H1 (cell line): ENCODE results near the gene SBNO2. TPM values are rescaled to one million over a fixed set of nuclear protein-coding genes. Genes with fewer than 3 reads are reported as not detected.

ENCODE experiments used
- CTCF ChIA-PET: fragments of 300-600 bp; sonication (Branson Sonifier 250); formaldehyde crosslinking; loops from one replicate; lab custom pipeline; 2021; ENCODE audit not compliant: partially characterized antibody; lab: Charles Lee
- POLR2A ChIA-PET: fragments of 300-600 bp; sonication (Branson Sonifier 250); formaldehyde crosslinking; loops from one replicate; lab custom pipeline; 2021; ENCODE audit warnings: inconsistent platforms; ENCODE audit not compliant: partially characterized antibody; lab: Charles Lee
- DNase-seq, 2 experiments: peaks; one replicate each; pipeline versions ENCODE4 v3.0.0 to v3.0.0-alpha.2; 2010 to 2022; ENCODE audit warnings: low spot score in 2 of 2, low read depth in 1 of 2, mixed read lengths in 1 of 2
- FAIRE-seq: peaks from 2 replicates; lab custom pipeline; 2011; peaks lifted over from hg19 to GRCh38; lab: Jason Lieb, UNC
- H2AFZ ChIP-seq: 2 replicates; pipeline ENCODE4 v1.8.1; 2012; ENCODE audit warnings: low read length, inconsistent platforms
- H2AK5ac ChIP-seq: 2 replicates; pipeline ENCODE4 v1.6.1; 2013; ENCODE audit warnings: low read depth, low read length
- H2BK120ac ChIP-seq: replicated peaks from 2 replicates; pipeline ENCODE3; 2013; ENCODE audit warnings: low read depth, low read length, inconsistent platforms
- H2BK12ac ChIP-seq: 2 replicates; pipeline ENCODE4 v1.6.1; 2013; ENCODE audit warnings: low read depth, low read length
- H2BK15ac ChIP-seq: 2 replicates; pipeline ENCODE4 v1.6.1; 2013; ENCODE audit warnings: low read length
- H2BK20ac ChIP-seq: 2 replicates; pipeline ENCODE4 v1.6.1; 2013; ENCODE audit warnings: low read length
- H2BK5ac ChIP-seq: 2 replicates; pipeline ENCODE4 v1.6.1; 2013; ENCODE audit warnings: low read depth, low read length
- H3K14ac ChIP-seq: 2 replicates; pipeline ENCODE4 v1.6.1; 2013; ENCODE audit warnings: inconsistent platforms; ENCODE audit not compliant: insufficient read length
- H3K18ac ChIP-seq: 2 replicates; pipeline ENCODE4 v1.6.1; 2013; ENCODE audit warnings: low read length; ENCODE audit errors: extremely low read depth
- H3K23ac ChIP-seq: 2 replicates; pipeline ENCODE4 v1.6.1; 2013; ENCODE audit warnings: inconsistent platforms; ENCODE audit not compliant: insufficient read length
- H3K23me2 ChIP-seq: 2 replicates; pipeline ENCODE4 v1.6.1; 2013; ENCODE audit warnings: low read depth, low read length
- H3K27ac ChIP-seq: 2 replicates; pipeline ENCODE4 v1.6.1; 2011; ENCODE audit warnings: low read depth, low read length, inconsistent platforms
- H3K27me3 ChIP-seq, 4 experiments: replicated peaks in 1 of 4; 1 replicate in 1 of 4; 2 replicates in 3 of 4; pipeline versions ENCODE4 v1.6.1 to v1.8.1; 2011 to 2013; ENCODE audit warnings: low read length in 3 of 4, mild to moderate bottlenecking in 3 of 4, inconsistent platforms in 2 of 4, mixed read lengths in 2 of 4, moderate library complexity in 1 of 4; ENCODE audit not compliant: control insufficient read depth in 3 of 4, insufficient read depth in 3 of 4; ENCODE audit errors: extremely low read depth in 1 of 4
- H3K36me3 ChIP-seq, 4 experiments: 2 replicates each; pipeline versions ENCODE4 v1.6.1 to v1.8.1; 2011 to 2013; ENCODE audit warnings: mild to moderate bottlenecking in 4 of 4, low read length in 3 of 4, moderate library complexity in 2 of 4, control low read depth in 1 of 4, inconsistent platforms in 1 of 4; ENCODE audit not compliant: insufficient read depth in 4 of 4, control insufficient read depth in 2 of 4
- H3K4ac ChIP-seq: replicated peaks from 2 replicates; pipeline ENCODE3; 2013; ENCODE audit warnings: low read length, low read depth, mixed read lengths, inconsistent platforms; ENCODE audit not compliant: insufficient read length
- H3K4me1 ChIP-seq, 4 experiments: replicated peaks in 1 of 4; 1 replicate in 1 of 4; 2 replicates in 3 of 4; pipeline versions ENCODE4 v1.6.1 to v1.8.1; 2011 to 2013; ENCODE audit warnings: low read length in 3 of 4, inconsistent platforms in 2 of 4, mixed read lengths in 1 of 4; ENCODE audit not compliant: insufficient read depth in 4 of 4, control insufficient read depth in 3 of 4
- H3K4me2 ChIP-seq, 2 experiments: 2 replicates each; pipeline versions ENCODE4 v1.6.1 to v1.8.1; 2011 to 2013; ENCODE audit warnings: low read depth in 2 of 2, low read length in 2 of 2, control low read depth in 1 of 2, inconsistent platforms in 1 of 2, mild to moderate bottlenecking in 1 of 2; ENCODE audit not compliant: insufficient read depth in 1 of 2
- H3K4me3 ChIP-seq, 4 experiments: fragments of 200-600, 300-600 bp in 1 of 4; sonication (generic), shearing (Covaris generic), sonication (Bioruptor Twin) in 1 of 4; 2 replicates each; pipeline versions ENCODE4 v1.5.1 to v1.8.1; 2011 to 2016; ENCODE audit warnings: low read length in 4 of 4, low read depth in 3 of 4, control low read depth in 2 of 4, inconsistent platforms in 2 of 4, mild to moderate bottlenecking in 2 of 4, mixed read lengths in 1 of 4, moderate library complexity in 1 of 4; ENCODE audit not compliant: insufficient read depth in 2 of 4; ENCODE audit errors: extremely low read depth in 1 of 4
- H3K56ac ChIP-seq: replicated peaks from 2 replicates; pipeline ENCODE3; 2013; ENCODE audit warnings: low read depth, mild to moderate bottlenecking, mixed read lengths, low read length, inconsistent platforms; ENCODE audit not compliant: insufficient read length
- H3K79me1 ChIP-seq: 2 replicates; pipeline ENCODE4 v1.6.1; 2013; ENCODE audit warnings: low read depth, low read length, control low read depth
- H3K79me2 ChIP-seq, 2 experiments: 2 replicates each; pipeline versions ENCODE4 v1.6.1 to v1.8.1; 2012 to 2013; ENCODE audit warnings: low read length in 2 of 2, mild to moderate bottlenecking in 2 of 2, inconsistent platforms in 1 of 2; ENCODE audit not compliant: insufficient read depth in 2 of 2, control insufficient read depth in 1 of 2
- H3K9ac ChIP-seq, 4 experiments: replicated peaks in 1 of 4; 1 replicate in 1 of 4; 2 replicates in 3 of 4; pipeline versions ENCODE4 v1.6.1 to v1.8.1; 2011 to 2013; ENCODE audit warnings: low read depth in 3 of 4, low read length in 3 of 4, control low read depth in 2 of 4, mild to moderate bottlenecking in 2 of 4, moderate library complexity in 2 of 4, inconsistent platforms in 1 of 4; ENCODE audit errors: extremely low read depth in 1 of 4
- H3K9me3 ChIP-seq, 2 experiments: 2 replicates each; pipeline versions ENCODE4 v1.6.1 to v1.8.1; 2012 to 2013; ENCODE audit warnings: mild to moderate bottlenecking in 2 of 2, moderate library complexity in 2 of 2, control low read depth in 1 of 2, inconsistent platforms in 1 of 2, low read depth in 1 of 2, low read length in 1 of 2, mixed read lengths in 1 of 2; ENCODE audit not compliant: insufficient read depth in 2 of 2
- H4K20me1 ChIP-seq, 2 experiments: replicated peaks in 1 of 2; 2 replicates each; pipeline versions ENCODE3 to v1.8.1; 2011 to 2013; ENCODE audit warnings: inconsistent platforms in 2 of 2, low read length in 2 of 2, mild to moderate bottlenecking in 1 of 2; ENCODE audit not compliant: insufficient read depth in 2 of 2, control insufficient read depth in 1 of 2
- H4K5ac ChIP-seq: 2 replicates; pipeline ENCODE4 v1.6.1; 2013; ENCODE audit warnings: low read length, low read depth, mixed read lengths, inconsistent platforms; ENCODE audit not compliant: insufficient read length
- H4K8ac ChIP-seq: 2 replicates; pipeline ENCODE4 v1.8.0; 2013; ENCODE audit warnings: mild to moderate bottlenecking, moderate library complexity, low read length, inconsistent platforms; ENCODE audit not compliant: insufficient read depth; ENCODE audit errors: extremely low read depth
- H4K91ac ChIP-seq: replicated peaks from 2 replicates; pipeline ENCODE3; 2013; ENCODE audit warnings: low read length, mixed read lengths, inconsistent platforms; ENCODE audit not compliant: insufficient read length
- CBX5 ChIP-seq: fragments of 300-800, 300-1000 bp; sonication (generic); IDR thresholded peaks from 2 replicates; pipeline ENCODE4 v1.7.1; 2016; ENCODE audit warnings: antibody characterized with exemption, low read length, low read depth
- EP300 ChIP-seq, 2 experiments: IDR thresholded peaks; 1 replicate in 1 of 2; 2 replicates in 1 of 2; pipeline ENCODE4 v1.6.1; 2011 to 2012; ENCODE audit warnings: low read depth in 2 of 2, low read length in 2 of 2, mild to moderate bottlenecking in 2 of 2, borderline replicate concordance in 1 of 2, inconsistent platforms in 1 of 2, moderate library complexity in 1 of 2
- KDM1A ChIP-seq: fragments of 200-600, 300-600 bp; sonication (generic); IDR thresholded peaks from 2 replicates; pipeline ENCODE4 v1.7.1; 2016; ENCODE audit warnings: mild to moderate bottlenecking, low read length, borderline replicate concordance
- KDM5A ChIP-seq: fragments of 200-600 bp; IDR thresholded peaks from 2 replicates; pipeline ENCODE4 v1.7.1; 2012; ENCODE audit warnings: mild to moderate bottlenecking, low read length, inconsistent platforms, mixed read lengths
- POLR2A ChIP-seq, 2 experiments: IDR thresholded peaks; 1 replicate in 1 of 2; 2 replicates in 1 of 2; pipeline ENCODE4 v1.6.1; 2011; ENCODE audit warnings: low read depth in 2 of 2, low read length in 2 of 2, mild to moderate bottlenecking in 2 of 2; ENCODE audit errors: control extremely low read depth in 1 of 2
- POLR2AphosphoS5 ChIP-seq: IDR thresholded peaks from 2 replicates; pipeline ENCODE4 v1.6.1; 2011; ENCODE audit warnings: low read depth, low read length
- SAP30 ChIP-seq: fragments of 300-600 bp; sonication (generic); IDR thresholded peaks from 2 replicates; pipeline ENCODE4 v1.7.1; 2012; ENCODE audit warnings: low read length, moderate library complexity, mild to moderate bottlenecking, inconsistent platforms; ENCODE audit not compliant: insufficient read depth, insufficient replicate concordance
- WGBS, 2 experiments: shearing (Covaris generic) in 1 of 2; methylation state at CpG; one replicate each; pipeline versions ENCODE4 v1.1.6 to v1.1.7; 2013 to 2015; ENCODE audit warnings: low lambda C conversion rate in 2 of 2, mixed read lengths in 2 of 2, inconsistent platforms in 1 of 2, low coverage in 1 of 2, missing lambda C conversion rate in 1 of 2; ENCODE audit not compliant: insufficient replicate concordance in 2 of 2, insufficient coverage in 1 of 2, insufficient read length in 1 of 2; ENCODE audit errors: extremely low coverage in 1 of 2, missing lambda C conversion rate in 1 of 2; 5-methylcytosine and 5-hydroxymethylcytosine counted together
- polyA plus RNA-seq, 7 experiments: library from polyadenylated mRNA; depleted of rRNA in 3 of 7; stranded (reverse) in 5 of 7; unstranded in 2 of 7; fragments of >200 nt in 5 of 7; fragments of 200-250 nt in 2 of 7; gene quantifications; 1 replicate in 5 of 7; 2 replicates in 1 of 7; 4 replicates in 1 of 7; pipeline versions ENCODE4 v1.2.1 to v1.2.3, GENCODE V29; 2011 to 2013; ENCODE audit warnings: missing spikeins in 2 of 7, mixed read lengths in 2 of 7
- total RNA-seq: library from RNA; stranded (reverse); fragmentation: NEBNext Ultra II Directional; extraction: Animal tissue kit (Norgen Biotek cat#: 25700); gene quantifications from 2 replicates; pipeline ENCODE4 v1.2.1, GENCODE V29; 2021
- TF ChIP-seq, protein P1 (sequence below): IDR thresholded peaks from 2 replicates; pipeline ENCODE4 v1.6.1; 2012; ENCODE audit warnings: inconsistent platforms

Gene SBNO2
- total and polyA plus RNA-seq, 2 of the 8 experiments (the other 6 are each of a cell fraction or from before 2014, with no cell fraction given) = 12.2 to 31.4 TPM

- Histone ChIP-seq H3K79me1 (peaks cover 4% of the 10 kb centered on the region), H3K79me2 (no peaks in the 10 kb centered on the region; a peak in 1 of 4 replicates), H2BK15ac (no peak overlapping the region), H2BK12ac (no peak overlapping the region), H2AK5ac (no peak overlapping the region), H3K23ac (no peak overlapping the region), H3K18ac (no peak overlapping the region), H3K4me3 (0 out of 8 replicates have a peak overlapping the region, but pooled peaks of 2 of the 4 experiments have one; percentile 6 to 93), H2AFZ (no peak overlapping the region), H4K91ac (no peak overlapping the region), H3K27me3 (no peaks in the 10 kb centered on the region), H4K20me1 (peaks cover 5 to 12% of the 10 kb centered on the region in 2 experiments), H2BK5ac (no peak overlapping the region), H3K56ac (no peak overlapping the region), H3K4me2 (peak overlapping the region in 1 of 2 experiments; percentile 71; a peak in 2 of 4 replicates), H4K8ac (peak overlapping the region; percentile 57), H3K4me1 (peaks cover 4 to 21% (median 8%) of the 10 kb centered on the region in 4 experiments), H3K9me3 (no peaks in the 10 kb centered on the region), H2BK120ac (no peak overlapping the region), H3K4ac (no peak overlapping the region), H3K9ac (no peak overlapping the region), H4K5ac (no peak overlapping the region), H3K27ac (no peak overlapping the region), H2BK20ac (no peak overlapping the region), H3K23me2 (peaks cover 7% of the 10 kb centered on the region; the same call in 1 of the 2 replicates), H3K36me3 (peaks cover 8 to 32% (median 17%) of the 10 kb centered on the region in 4 experiments; a peak in 6 of 8 replicates), H3K14ac (no peak overlapping the region)
- no peak for FAIRE-seq
- WGBS, 2 experiments = 96% methylated on average over 29 of the region's 32 CpGs; no CpG with 5 or more reads in 1 of the 2 experiments
- DNase-seq = no peak
- POLR2A ChIA-PET = interaction anchor here (0.7 to 9.8 kb wide), 12 partner anchors 9 to 129 kb away, joined by 3 to 116 read pairs (median 8); partner anchors contain the start of genes ABCA7, CNN2 and RNU6-2
- CTCF ChIA-PET = interaction anchor here (0.6 to 2.1 kb wide), 10 partner anchors 7 to 116 kb away, joined by 3 to 6 read pairs (median 4); no protein-coding TSS in a partner anchor
- TF ChIP-seq SAP30 = no peak
- TF ChIP-seq POLR2A (IDR thresholded peaks at IDR 0.05; ENCODE audit: control extremely low read depth in 1 of 2, low read depth in 2 of 2, low read length in 2 of 2) = peak in 1 of 2 experiments; percentile 45; a peak in 1 of 3 replicates
- no peak for TF ChIP-seq KDM5A
- TF ChIP-seq KDM1A = no peak
- TF ChIP-seq POLR2AphosphoS5 = peak; percentile 40; the same call in 1 of the 2 replicates
- no peak for TF ChIP-seq EP300 (IDR thresholded peaks at IDR 0.05; ENCODE audit: borderline replicate concordance in 1 of 2, low read depth in 2 of 2, low read length in 2 of 2)
- TF ChIP-seq, protein P1, sequence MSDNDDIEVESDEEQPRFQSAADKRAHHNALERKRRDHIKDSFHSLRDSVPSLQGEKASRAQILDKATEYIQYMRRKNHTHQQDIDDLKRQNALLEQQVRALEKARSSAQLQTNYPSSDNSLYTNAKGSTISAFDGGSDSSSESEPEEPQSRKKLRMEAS = no peak
- no peak for TF ChIP-seq CBX5
Observed at GRCh38 chr19:1105873-1106840, 67.9 kb downstream of the SBNO2 start.
